WERI-Rb-1 (cell line): ENCODE measurements around the gene GNLY.

ENCODE experiments used
- DNase-seq: peaks from one replicate; pipeline ENCODE4 v3.0.0-alpha.2; 2020
- H3K27ac ChIP-seq: fragments of 250-450 bp; sonication (Bioruptor Pico); 2 replicates; pipeline ENCODE4 v1.5.1; 2020; ENCODE audit warnings: mild to moderate bottlenecking, moderate library complexity
- H3K27me3 ChIP-seq: fragments of 250-450 bp; sonication (Bioruptor Pico); 2 replicates; pipeline ENCODE4 v1.5.1; 2021; ENCODE audit warnings: mild to moderate bottlenecking, low read depth, moderate library complexity; ENCODE audit not compliant: insufficient read depth, severe bottlenecking
- H3K36me3 ChIP-seq: fragments of 250-450 bp; sonication (Bioruptor Pico); 2 replicates; pipeline ENCODE4 v1.5.1; 2020; ENCODE audit warnings: mild to moderate bottlenecking, moderate library complexity
- H3K4me3 ChIP-seq: 2 replicates; pipeline ENCODE4 v1.5.1; 2011; ENCODE audit warnings: low read depth, mild to moderate bottlenecking, control low read depth, low read length
- H3K9me3 ChIP-seq: fragments of 250-450 bp; sonication (Bioruptor Pico); 2 replicates; pipeline ENCODE4 v1.5.1; 2021; ENCODE audit warnings: mild to moderate bottlenecking, moderate library complexity; ENCODE audit not compliant: severe bottlenecking
- CTCF ChIP-seq: IDR thresholded peaks from 2 replicates; pipeline ENCODE4 v1.5.1; 2011; ENCODE audit warnings: low read depth, mild to moderate bottlenecking, control low read depth, inconsistent platforms, low read length

GNLY gene

GRCh38 chr2:85733121-85733960 is 39.2 kb downstream of the GNLY start:
- Histone ChIP-seq H3K36me3 (no peaks in the 10 kb centered on the region), H3K27ac (peak overlapping the region; percentile 88), H3K4me3 (no peak overlapping the region), H3K27me3 (no peaks in the 10 kb centered on the region), H3K9me3 (no peaks in the 10 kb centered on the region)
- peak; percentile 95 for DNase-seq
- no peak for TF ChIP-seq CTCF

- H3K36me3 ChIP-seq = no peaks in the 10 kb centered on the region
- H3K9me3 ChIP-seq = no peaks in the 10 kb centered on the region
- H3K4me3 ChIP-seq = no peak overlapping the region
- H3K27me3 ChIP-seq = no peaks in the 10 kb centered on the region
- no peak for DNase-seq
- H3K27ac ChIP-seq = peak overlapping the region; percentile 88
- no peak for TF ChIP-seq CTCF
Measured at GRCh38 chr2:85734015-85734414, 39.9 kb downstream of the GNLY start.

- Histone ChIP-seq H3K9me3 (peaks cover 4% of the 10 kb centered on the region), H3K4me3 (no peak overlapping the region), H3K27me3 (no peaks in the 10 kb centered on the region), H3K36me3 (no peaks in the 10 kb centered on the region), H3K27ac (peak overlapping the region; percentile 88)
- no peak for DNase-seq
- no peak for TF ChIP-seq CTCF
Measured at GRCh38 chr2:85734942-85735608, 40.9 kb downstream of the GNLY start.

GRCh38 chr2:85735691-85736090 is 41.5 kb downstream of the GNLY start:
- no peak for TF ChIP-seq CTCF
- Histone ChIP-seq H3K4me3 (no peak overlapping the region), H3K36me3 (no peaks in the 10 kb centered on the region), H3K27me3 (no peaks in the 10 kb centered on the region), H3K9me3 (peaks cover 4% of the 10 kb centered on the region), H3K27ac (no peak overlapping the region)
- DNase-seq = no peak

GRCh38 chr2:85736456-85737355 is 42.5 kb downstream of the GNLY start:
- H3K27ac ChIP-seq = no peak overlapping the region
- DNase-seq = no peak
- TF ChIP-seq CTCF = no peak
- H3K36me3 ChIP-seq = no peaks in the 10 kb centered on the region
- no peak overlapping the region for H3K4me3 ChIP-seq
- H3K27me3 ChIP-seq = no peaks in the 10 kb centered on the region
- H3K9me3 ChIP-seq = peaks cover 4% of the 10 kb centered on the region
